G401 (cell line): ENCODE data around the gene AMPH. TPM values are rescaled to one million over a fixed set of nuclear protein-coding genes. Genes with fewer than 3 reads are reported as not detected.

Experiments used
- DNase-seq: peaks from one replicate; pipeline ENCODE4 v3.0.0-alpha.2; 2015; ENCODE audit warnings: low spot score
- in situ Hi-C: cut with HindIII; loops from 2 replicates; pipeline ENCODE4 v1.10.0; 2016; ENCODE audit warnings: low sequenced_read_pairs, mixed read lengths
- total RNA-seq: library from RNA; depleted of rRNA; stranded (reverse); fragments of >200 nt; shearing (Covaris generic); gene quantifications from 2 replicates; pipeline ENCODE4 v1.2.3, GENCODE V29; 2014

The AMPH gene
- total RNA-seq, 1 experiment from 2014 or later: not detected

DNA sequence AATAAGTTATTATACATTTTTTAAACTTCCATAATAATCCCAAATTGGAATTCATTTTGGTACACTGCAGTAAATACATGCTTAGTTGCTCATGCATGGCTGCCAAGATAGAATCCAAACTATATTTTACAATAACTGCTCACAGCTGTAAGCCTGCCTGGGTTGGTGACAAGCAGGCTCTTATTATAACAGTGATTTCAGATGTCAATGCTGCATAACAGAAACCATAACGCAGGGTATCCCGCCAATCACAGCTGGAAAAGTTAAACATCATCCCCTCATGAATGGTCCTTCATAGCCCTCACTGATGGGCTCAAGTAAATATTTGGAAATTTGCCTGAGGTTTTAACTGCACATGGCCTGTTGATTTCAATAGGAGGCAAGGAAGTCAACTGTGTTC is 149.8 kb downstream of the AMPH start:
- no peak for DNase-seq
- in situ Hi-C loops: no loop called here

DNA sequence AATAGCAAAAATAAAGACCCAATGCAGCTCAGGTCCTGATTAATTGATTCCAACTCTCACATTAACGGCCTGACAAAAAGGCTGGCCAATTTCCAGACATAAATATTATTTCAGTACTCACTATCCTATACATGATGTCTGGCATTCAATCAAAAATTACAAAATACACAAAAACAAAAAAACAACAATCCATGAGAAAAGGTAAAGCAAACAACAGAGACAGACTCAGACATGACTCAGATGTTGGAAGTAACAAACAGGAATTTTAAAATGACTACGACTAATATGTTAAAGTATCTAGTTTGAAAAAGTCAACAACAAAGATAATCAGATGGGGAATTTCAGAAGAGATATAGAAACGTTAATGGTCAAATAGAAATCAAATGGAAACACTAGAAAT is 152.8 kb downstream of the AMPH start:
- no peak for DNase-seq
- in situ Hi-C loops: no loop called here

DNA sequence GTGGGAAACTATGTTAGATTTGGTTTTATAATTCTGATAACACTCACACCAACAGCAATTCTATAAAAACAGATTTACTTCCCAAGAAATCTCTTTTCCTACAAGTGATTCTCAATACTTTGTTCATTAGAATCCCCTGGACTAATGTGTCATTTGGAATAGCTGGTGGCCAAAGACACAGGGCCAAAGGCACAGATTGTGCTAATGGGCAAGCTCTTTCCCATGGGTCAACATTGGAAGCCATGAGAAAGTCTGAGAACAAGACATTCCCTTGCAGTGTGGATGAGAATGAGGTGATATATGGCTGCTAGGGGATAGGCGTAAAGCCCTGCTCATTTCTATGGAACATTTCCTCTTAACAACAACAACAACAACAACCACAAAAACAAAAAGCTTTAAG is 153.8 kb downstream of the AMPH start:
- in situ Hi-C loops: no loop called here

DNA sequence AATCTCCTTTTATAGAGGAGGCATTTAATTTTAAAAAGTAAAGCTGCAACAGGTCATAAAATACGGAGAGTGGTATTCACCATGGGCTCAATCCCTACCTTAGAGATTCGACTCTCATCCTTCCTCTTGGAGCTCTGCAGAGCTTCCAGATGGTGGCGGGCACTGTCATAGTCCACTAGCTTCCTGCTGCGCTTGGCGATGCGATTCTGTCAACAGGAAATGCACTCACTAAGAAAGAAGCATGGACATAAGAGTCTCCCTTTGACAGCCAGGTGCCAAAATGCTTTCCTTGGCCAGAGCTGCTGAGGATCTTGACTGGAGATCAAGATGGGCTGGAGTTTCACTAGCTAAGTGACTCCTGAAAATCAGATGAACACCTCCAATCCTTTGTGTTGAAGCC is 154.4 kb downstream of the AMPH start:
- in situ Hi-C loops: no loop called here

More for the DNA sequence above, 153.8 kb downstream of the AMPH start:
- DNase-seq: no peak

GRCh38 chr7:38465956-38466355 is 165.2 kb downstream of the AMPH start:
- in situ Hi-C loops: no loop called here
- no peak for DNase-seq

More for the DNA sequence above, 154.4 kb downstream of the AMPH start:
- DNase-seq: peak; percentile 80

DNA sequence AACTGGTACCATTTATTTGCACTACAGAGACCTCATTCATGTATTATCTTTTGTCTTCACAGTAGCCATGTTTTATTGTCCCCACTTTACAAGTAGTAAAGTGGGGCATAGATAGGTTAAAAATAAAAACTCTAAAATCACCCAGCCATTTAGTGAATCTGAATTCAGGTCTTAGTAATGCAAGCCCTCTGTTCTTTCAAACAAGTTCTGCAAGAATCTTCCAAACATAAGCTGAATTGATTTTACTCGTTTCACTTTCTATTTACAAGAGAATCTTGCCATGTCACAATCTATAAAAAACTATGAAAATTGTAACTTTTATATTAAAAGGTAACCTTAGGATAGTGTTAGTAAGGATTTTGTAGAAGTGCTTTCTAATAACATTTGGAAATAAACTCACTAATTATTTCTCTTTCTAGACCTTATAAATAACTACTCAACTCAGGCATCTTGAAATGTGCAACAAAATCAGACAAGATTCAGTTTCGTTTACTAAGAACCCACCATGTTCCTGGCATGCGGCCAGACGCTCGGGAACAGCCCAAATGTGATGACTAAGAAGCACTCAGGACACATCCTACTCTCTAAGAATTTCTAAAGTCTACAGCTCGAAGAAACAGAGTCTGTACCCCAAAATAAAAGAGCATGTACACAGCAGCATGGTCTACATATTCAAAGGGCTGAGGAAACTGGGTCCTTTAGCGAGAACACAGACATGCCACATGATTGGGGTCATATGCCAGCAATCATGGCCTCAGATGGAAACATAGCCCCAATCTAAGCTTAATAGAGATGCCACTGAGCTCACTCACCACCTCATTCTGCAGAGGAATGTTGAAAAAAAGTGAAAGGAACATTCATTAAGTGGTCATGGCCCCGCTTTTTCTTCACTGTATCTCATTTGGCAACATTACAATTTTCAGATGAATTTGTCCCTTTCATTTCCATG is 167.6 kb downstream of the AMPH start:
- peak; percentile 38 for DNase-seq
- in situ Hi-C loops: no loop called here

DNA sequence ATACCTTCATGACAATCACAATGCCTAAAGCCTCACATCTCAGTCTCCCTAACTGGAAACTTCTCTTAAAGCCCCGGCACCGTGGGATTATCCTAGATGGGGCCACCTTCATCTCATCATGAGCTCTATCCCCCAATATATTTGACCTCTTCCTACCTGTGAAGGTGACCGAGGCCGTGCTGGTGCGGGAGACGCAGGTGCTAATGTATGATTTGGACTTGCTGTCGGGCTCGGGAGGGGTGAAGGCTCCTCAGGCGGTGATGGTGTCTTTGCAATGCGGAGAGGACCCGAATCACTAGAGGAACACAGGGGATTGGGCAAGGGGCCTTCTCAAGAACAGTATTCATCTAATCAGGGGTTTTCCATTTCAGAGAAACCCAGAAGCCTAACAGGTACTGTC is 168.4 kb downstream of the AMPH start:
- in situ Hi-C loops: no loop called here

GRCh38 chr7:38461887-38462286 is 169.3 kb downstream of the AMPH start:
- no peak for DNase-seq
- in situ Hi-C loops: no loop called here

More for the DNA sequence above, 168.4 kb downstream of the AMPH start:
- no peak for DNase-seq

DNA sequence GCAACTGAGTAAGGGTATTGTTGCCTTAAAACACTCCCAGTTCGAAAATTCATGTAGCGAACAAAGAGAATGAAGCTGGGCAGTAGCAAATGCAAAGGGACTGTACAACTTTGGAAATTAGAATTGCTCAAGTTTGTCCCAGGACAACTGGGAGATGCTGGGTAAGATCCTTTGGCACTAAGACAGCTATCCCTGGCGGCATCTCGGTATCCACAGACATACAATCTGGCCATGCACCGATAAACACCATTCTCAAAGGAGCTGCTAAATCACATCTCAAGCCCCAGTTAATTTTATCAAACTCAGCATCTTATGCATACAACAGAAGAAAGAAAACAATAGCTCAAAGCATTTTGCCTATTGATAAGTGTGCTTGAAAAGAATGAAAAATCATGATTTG is 177.3 kb downstream of the AMPH start:
- DNase-seq: peak; percentile 72
- in situ Hi-C loops: no loop called here

- DNase-seq: no peak
- in situ Hi-C loops: no loop called here
Measured at GRCh38 chr7:38453168-38453567, 178.0 kb downstream of the AMPH start.

- in situ Hi-C loops: no loop called here
- DNase-seq: no peak
Measured at GRCh38 chr7:38452681-38453108, 178.5 kb downstream of the AMPH start.

DNA sequence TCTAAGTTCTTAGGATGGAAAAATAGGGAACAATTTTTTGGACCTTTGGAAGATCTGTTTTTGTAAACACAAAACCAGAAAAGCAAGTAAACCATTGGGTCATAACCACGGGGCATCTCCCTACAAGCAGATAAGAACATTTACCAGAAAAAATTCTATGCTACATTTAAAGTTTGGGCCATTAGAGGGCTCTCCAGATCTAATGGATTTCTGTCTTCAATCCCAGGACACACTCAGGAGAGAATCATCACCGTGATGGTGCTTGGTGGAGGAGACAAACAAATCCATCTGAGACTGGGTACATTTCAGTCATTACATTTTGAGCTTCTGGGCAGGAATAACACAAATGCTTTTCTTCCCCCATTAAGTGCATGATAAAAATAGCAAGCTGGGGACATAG is 179.3 kb downstream of the AMPH start:
- in situ Hi-C loops: no loop called here
- peak; percentile 77 for DNase-seq

GRCh38 chr7:38448584-38449234 is 182.5 kb downstream of the AMPH start:
- in situ Hi-C loops: no loop called here

DNA sequence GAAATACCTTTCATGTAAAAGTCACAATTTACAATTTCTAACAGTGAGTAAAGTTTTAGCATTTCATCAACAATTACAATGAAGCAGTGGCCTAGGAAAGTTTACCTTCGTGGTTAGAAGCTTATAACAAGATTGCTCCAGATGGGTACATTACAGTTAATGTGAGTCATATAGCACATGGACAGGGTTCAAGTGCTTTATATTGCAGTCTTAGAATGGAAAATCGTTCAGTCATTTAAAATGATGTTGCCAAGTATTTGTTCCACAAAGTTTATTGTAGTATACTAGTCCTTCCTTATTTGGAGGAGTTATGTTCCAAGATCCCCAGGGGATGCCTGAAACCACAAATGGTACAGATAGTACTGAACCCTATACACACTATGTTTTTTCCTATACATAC is 183.1 kb downstream of the AMPH start:
- DNase-seq: no peak
- in situ Hi-C loops: no loop called here

More at GRCh38 chr7:38448584-38449234, 182.5 kb downstream of the AMPH start:
- DNase-seq: no peak

- no peak for DNase-seq
- in situ Hi-C loops: no loop called here
Measured at GRCh38 chr7:38438970-38439369, 192.2 kb downstream of the AMPH start.

DNA sequence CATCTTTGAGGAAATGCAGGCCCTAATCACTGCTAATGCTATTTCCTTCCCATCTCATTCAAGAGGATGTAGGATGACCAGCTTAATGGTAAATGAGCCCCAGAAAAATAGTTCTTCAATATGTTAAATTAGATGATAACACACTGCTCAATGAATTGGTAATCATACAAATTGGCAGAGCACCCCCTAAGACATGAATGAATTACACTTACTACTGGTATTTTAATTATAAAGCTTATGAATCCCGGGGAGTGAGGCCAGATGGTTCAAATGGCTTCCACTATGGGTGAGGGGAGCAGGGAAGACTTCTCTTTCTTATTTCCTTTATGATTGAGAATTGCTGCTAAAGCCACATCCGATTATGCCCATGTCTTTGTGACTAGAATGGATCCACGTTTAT is 198.5 kb downstream of the AMPH start:
- in situ Hi-C loops: no loop called here
- no peak for DNase-seq

DNA sequence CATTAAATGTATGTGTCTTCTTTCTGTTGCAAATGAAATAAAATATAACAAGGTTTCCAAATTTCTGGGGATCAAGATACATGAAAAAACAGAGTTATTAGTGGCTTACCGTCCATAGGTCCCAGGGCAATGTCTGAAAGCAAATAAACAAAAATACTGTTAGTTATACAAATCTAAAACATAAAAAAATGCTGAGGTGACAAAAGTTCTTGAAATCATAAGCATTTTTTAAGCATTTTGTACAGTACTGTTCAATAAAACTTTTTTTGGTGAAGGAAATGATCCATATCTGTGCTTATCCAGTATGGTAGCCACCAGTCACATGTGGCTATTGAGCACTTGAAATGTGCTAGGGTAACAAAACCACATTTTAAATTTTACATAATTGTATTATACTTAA is 199.1 kb downstream of the AMPH start:
- DNase-seq: no peak
- in situ Hi-C loops: no loop called here

DNA sequence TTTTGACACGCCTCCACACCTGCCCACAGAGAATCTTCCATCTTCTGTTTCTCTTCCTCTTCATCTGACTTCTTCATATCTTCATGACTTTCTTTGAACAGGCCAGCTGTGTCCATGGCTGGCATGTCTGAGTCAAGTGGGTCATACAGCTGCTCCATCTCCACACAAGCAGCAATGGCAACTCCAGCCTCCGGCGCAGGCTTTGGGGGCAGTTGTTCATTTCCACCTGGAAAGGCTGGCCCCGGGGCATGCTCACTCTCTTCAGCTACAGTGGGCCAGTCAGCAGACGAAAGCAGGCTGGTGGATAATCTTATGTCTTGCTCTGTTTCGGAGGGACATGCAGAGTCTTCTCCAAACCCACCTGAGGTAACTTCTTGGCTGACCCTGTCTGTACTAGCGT is 202.1 kb downstream of the AMPH start:
- in situ Hi-C loops: no loop called here
- no peak for DNase-seq

DNA sequence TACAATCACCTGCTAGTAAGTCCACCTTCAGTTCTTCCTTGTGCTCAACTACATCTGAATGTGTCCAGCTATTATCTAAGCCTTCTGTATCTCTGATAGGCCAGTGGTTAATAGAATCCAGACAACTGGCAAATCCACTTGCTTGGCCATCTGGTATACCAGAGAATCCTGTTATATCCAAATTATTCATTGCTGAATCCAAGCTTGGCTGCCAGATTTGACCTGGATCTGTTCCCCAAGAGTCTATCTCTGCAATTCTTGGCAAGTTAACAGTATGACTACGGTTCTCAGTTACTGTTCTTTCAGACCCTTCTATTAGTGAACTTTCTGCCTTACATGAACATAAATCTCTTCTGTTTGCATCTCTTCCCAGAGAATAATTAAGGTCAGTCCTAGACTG is 203.1 kb downstream of the AMPH start:
- DNase-seq: peak; percentile 89
- in situ Hi-C loops: no loop called here

DNA sequence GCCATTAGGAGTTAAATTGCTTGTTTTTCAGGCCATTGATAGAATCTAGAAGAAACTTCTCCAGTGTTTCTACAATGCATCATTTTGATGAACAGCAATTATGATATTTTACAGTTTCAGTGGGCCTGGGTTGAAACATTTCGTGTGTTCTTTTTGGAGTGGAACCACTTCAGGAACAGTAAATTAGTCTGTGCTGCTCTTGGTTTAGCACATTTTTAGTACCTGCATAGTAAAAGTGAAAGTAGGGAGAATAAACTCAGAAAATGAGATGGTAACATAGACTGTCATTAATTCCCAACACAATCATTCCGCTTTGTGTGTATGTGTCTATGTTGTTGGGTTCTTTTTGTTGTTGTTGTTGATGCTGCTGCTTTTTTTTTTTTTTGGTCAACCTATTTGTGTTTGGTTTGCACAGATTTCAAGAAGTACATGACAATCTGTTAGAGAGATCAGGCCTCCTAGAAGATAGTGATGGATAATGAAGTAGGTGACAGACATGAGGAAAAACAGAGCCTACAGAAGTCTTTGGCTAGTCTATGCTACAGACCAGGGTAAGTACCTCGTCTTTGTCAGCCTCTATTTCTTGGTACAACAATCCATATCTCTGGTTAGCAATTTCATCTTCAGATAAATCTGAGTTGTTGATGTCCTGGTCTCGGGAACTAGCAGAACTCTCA is 203.8 kb downstream of the AMPH start:
- in situ Hi-C loops: no loop called here
- no peak for DNase-seq
